ENCODE measurements around the gene CDY1B.
"Not testable (repeated sequence)": the region's sequence is repeated elsewhere in the genome, so short reads cannot be mapped to it uniquely, and the experiment has no call there.

The CDY1B gene

GRCh38 chrY:24047919-24048318 is at the start of gene CDY1B:
TSS of gene CDY1B (minus strand) at chrY:24048019. CDS start at chrY:24047688, 331 bp downstream.
- DNase-seq (ENCODE audit: low read depth); H3K4me3 ChIP-seq (ENCODE audit: low read length): not testable (repeated sequence)

- DNase-seq (ENCODE audit: low read depth); H3K4me3 ChIP-seq (ENCODE audit: low read length): not testable (repeated sequence)
These were observed 1.7 kb upstream of the CDY1B start for GRCh38 chrY:24049525-24049924.

- H3K4me3 ChIP-seq (ENCODE audit: low read length); DNase-seq (ENCODE audit: low read depth): not testable (repeated sequence)
These were observed 4.6 kb downstream of the CDY1B start for GRCh38 chrY:24043209-24043608.

GRCh38 chrY:24039008-24039718 is 8.7 kb downstream of the CDY1B start:
- not testable (repeated sequence) for DNase-seq (ENCODE audit: low read depth); H3K4me3 ChIP-seq (ENCODE audit: low read length)

- not testable (repeated sequence) for DNase-seq (ENCODE audit: low read depth); H3K4me3 ChIP-seq (ENCODE audit: low read length)
These were observed 21.4 kb downstream of the CDY1B start for GRCh38 chrY:24026212-24027103.
